Measurements from ENCODE around the gene STAT5B.

DNA sequence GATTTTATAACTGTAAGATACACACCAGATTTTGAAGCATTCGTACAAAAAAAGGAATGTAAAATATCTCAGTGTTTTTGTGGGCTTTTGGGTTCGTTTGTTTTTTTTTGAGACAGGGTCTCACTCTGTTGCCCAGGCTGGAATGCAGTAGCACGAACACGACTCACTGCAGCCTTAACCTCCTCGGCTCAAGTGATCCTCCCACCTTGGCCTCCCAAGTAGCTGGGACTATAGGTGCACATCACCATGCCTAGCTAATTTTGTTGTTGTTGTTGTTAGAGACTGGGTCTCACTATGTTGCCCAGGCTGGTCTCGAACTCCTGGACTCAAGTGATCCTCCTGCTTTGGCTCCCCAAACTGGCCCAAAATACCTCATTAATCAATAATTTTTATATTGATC, 15.9 kb downstream of the STAT5B start:
- TF ChIP-seq CTCF (IDR thresholded peaks at IDR 0.05; ENCODE audit: low read length) (no peak), EZH2 (optimal IDR thresholded peaks at IDR 0.05; ENCODE audit: low read depth, low read length) (no peak), EZH2phosphoT487 (IDR thresholded peaks at IDR 0.05; ENCODE audit: low read length) (no peak)

Data from MM.1S (cell line).